HG03558 (cell line): ENCODE measurements around the gene CENPX.

ENCODE experiments used
- ATAC-seq: cut with Tn5 transposase; IDR thresholded peaks from one replicate; pipeline ENCODE4 v1.9.1; 2021; ENCODE audit warnings: moderate number of reproducible peaks; ENCODE audit not compliant: unreplicated experiment; ENCODE audit errors: extremely low read depth

CENPX gene

DNA sequence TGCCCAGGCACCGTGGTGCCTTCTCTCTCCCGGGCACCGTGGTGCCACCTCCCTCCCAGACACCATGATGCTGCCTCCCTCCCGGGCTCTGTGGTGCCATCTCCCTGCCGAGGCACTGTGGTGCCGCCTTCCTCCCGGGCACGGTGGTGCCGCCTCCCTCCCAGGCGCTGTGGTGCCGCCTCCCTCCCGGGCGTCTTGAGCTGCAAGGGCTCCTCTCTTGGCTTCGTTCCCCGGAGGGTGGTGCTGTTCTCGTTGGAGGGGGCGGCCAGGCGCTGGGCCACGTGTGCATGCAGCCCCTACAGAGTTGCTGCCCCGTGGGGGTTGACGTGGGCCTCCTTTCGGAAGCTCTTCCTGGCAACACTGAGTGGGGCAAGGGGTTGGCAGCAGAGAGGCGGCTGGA is 8.2 kb downstream of the CENPX start:
- ATAC-seq: no peak

DNA sequence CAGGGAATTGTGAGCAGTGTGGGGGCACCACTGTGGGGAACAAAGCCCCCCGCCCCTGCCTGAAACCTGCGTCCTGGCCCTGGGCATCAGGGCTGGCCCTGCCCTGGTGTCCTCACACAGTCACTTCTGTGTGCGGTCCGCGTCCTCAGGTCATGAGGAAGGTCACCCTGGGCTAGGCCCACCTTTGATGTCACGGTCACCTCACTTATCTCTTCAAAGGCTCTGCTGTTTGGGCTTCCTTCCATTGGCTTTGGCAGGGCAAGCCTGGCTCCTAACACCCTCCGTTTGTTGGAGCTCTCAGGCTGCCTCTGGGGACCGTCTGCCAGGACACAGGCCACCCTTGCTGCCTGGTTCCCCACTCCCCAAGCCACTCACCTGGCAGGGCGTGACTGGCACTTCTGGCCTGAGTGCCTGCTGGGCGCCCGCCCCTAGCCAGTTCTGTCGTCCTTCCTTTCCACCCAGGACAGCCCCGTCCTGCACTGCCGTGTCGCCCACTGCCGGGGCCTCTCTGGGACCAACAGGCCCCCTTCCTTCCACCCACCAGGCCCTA is 8.8 kb downstream of the CENPX start:
- no peak for ATAC-seq

DNA sequence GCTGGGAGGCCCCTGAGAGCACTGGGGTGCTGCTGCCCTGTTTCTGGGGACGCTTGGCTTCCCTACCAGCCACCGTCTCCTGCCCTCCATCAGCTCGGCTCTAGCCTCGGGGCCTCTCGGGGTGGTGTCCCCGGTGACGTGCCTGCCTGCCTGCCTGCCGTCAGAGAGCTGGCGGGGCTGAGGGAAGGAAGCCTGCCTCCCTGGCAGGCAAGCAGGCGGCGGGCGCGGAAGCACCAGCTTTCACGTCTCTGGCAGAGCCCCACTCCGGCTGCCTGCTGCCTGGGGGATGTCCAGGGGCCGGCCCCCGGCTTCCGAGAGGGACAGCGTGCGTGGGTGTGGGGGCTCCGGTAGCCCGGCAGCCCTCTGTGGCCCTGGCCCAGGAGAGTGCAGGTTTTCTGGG is 9.3 kb downstream of the CENPX start:
- no peak for ATAC-seq

DNA sequence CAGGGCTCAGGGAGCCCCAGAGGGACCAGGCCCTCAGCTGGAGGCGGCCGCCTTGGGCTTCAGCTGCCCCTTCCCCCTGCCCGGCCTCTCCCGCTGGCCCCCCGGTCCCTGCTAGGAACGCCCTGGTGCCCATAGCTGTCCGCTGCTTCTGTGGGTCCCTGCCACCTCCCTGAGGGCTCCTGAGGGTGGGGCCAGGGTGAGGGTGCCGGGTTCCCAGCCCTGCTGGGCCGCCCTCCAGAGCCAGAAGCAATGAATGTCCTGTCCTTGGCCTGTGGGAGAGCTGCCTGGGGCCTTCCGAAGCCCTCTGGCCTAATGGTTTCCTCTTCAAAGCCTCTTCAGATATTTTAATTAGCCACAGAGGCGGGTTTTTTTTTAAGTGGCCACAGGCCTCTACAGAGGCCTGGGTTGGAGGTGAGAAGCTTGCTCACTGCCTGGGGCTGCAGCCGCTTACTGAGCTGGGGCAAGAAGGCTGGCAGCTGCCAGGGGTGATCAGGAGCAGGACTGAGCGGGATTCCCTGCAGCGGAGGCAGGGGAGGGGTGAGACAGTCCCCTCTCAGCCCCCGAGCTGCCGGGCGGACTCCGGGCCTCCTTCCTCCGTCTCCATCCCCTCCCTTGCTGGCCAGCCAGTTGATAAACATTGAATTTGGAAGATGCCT is 9.9 kb downstream of the CENPX start:
- no peak for ATAC-seq

DNA sequence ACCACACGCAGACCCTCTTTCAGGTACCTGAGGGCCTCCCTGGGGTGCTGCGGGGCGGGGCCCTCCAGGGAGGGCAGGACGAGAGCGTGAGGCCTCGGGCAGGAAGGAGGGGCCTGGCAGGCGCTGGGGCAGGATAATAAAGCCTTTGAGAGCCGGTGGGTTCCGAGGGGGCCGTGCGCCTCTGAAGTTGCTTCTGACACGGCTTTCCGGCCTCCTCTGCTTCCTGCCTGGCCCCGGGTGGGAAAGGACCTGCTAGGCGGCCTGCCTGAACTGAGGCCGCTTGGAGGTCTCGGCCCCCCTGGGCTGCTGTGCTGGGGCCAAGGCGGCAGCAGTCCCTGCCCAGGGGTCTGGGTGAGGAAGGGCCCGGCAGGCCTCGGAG is 10.4 kb downstream of the CENPX start:
- no peak for ATAC-seq

DNA sequence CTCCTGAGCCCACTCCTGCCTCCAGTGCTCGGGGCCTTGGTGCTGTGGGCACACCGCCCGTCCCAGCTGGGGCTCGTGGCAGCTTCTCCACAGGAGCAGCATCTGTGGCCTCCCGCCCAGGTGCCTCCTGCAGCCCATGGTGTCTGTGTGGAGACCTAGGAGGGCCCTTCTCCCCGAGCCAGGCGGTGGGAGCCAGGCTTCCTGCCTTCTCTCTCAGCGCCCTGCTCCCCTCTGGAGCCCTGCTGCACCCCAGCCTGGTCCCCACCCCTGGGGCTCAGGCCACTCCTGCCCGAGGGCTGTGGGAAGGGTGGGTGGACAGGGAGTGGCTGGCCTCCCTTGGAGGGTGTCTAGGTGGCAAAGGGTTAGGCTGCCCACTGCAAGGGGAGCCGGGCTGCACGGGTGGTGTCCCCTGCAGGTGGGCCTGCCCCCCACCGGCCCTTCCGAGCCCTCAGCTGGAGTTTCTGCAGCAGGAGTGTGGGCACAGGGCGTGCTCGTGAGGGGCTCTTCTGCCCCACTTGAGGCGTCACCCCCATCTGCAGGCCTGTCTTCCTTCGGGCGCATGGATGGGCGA is 11.0 kb downstream of the CENPX start:
- ATAC-seq: no peak

DNA sequence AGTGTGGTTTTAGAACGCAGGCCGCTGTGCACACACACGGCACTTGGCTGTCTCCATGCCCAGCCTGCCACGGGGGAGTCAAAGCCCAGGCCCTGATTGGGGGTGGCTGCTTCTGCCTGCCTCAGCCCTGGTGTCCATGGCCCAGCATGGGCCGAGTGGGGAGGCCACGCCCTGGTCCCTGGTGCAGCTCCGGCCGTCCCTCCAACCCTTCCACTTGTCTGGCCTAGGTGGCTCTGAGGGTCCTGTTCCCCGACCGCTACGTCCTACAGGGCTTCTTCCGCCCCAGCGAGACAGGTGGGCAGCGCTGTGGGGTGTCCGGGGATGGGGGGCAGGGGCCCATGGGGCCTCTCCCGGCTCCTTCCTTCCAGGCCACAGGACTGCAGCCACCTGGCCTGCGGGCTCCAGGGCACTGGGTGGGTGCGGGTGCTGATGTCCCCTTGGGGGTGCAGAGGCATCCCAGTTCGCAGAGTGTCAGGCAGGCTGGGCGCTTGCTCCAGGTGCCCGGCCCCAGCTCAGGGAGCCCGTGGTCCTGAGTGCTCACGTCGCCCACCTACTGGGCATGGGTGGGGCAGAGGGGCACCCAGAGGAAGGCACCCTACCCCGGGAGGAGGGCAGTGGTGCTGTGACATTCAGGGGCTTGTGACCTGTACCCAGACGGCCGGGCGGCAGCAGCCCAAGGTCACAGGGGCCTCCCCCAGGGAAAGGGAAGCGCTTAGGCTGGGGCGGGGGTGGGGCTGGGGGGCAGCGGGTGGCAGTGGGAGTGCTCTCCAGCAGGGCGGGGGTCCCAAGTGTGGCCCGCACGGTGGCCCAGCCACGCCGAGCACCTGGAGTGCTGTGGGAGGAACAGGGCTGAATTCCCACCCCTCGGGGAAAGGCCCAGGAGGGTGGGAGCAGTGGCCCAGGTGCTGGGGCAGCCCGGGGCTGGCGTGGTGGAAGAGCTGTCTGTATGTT is 11.8 kb downstream of the CENPX start:
- ATAC-seq: no peak

DNA sequence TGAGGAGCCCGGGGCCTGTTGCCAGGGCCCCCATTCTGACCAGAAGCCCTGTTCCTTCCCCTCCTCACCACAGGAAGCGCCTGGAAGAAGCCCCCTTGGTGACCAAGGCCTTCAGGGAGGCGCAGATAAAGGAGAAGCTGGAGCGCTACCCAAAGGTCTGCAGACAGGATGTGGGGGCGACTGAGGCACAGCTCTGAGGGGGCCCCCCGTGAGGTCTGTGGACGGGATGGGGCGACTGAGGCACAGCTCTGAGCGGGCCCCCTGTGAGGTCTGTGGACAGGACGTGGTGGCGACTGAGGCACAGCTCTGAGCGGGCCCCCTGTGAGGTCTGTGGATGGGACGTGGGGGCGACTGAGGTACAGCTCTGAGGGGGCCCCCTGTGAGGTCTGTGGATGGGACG is 13.3 kb downstream of the CENPX start:
- ATAC-seq: no peak

DNA sequence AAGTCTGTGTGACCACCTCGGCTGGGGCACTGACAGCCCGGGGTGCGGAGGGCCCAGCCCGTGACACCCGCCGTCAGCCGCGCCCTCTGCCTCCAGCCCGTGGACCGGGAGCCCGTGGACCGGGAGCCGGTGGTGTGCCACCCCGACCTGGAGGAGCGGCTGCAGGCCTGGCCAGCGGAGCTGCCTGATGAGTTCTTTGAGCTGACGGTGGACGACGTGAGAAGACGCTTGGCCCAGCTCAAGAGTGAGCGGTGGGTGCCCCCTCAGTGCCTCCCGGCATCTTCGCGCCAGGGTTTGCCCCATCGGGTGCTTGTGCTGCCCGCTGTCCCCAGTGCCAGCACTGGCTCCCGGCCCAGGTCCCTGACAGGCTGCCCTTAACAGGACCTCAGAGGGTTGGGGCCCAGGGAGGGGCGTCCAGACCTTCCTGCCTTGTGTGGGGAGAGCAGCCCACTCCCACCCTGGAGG is 13.7 kb downstream of the CENPX start:
- ATAC-seq: no peak

DNA sequence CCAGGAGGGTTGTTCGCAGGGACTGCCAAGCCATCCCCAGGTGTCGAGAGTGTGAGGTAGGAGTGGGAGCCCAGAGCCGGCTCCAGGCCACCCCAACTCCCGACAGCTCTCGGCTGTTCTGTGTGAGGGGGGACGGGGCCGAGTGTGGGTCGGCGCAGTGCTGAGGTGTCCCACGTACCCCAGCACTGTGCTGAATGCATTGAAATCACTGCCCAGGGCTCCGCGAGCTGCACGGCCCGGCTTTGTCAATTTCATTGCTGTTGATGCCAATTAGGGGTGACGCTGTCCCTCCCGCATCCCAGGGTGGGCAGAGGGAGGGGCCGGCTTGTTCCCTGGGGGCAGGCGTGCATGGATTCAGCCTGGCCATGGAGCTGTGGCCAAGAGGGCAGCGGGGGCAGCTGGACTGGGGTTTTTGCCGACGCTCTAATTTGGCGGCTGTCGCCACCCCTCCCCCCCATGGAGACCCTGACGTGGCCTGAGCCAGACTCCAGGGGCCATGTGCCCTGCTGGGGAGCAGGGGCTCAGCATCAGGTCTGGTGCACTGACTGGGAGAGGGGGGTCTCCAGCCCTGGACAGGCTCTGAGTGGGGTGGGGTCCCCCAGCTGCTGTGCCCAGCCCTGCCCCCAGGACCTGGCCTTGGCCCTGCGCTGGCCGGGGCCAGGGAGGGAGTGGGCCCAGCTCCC is 14.3 kb downstream of the CENPX start:
- ATAC-seq: no peak

DNA sequence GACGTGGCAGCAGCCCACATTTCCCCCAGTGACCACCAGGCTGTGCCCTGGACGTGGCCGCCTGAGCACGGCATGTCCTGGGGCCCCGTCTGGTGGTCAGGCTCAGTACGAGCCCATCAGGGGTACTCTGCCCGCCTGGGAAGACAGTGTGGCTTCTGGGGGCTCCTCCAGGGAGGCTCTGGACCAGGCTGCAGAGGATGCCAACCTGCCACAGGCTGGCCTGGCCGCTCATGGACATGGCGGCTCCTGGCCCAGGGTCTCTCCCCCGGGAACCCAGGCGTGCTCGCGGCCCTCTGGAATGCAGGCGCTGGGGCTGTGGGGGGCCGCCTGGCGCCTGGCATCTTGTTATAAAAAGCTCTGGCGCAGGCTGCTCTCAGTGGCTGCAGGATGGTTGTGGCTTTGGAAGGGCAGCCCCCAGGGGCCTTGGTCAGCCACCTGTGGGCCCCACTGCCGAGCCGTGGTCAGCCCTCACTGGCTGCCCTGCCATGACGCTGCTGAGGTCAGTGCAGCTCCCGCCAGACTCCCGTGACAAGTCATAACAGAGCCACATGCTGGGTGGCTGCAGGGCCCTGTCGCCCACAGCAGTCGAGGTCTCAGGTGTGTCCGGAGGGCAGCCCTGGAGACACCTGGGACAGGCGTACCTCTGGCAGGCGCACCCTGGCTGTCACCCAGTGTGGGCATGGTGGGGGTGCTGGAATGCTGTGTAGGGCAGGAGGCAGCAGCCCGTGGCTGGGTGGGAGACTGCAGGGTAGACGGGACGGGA is 15.0 kb downstream of the CENPX start:
- ATAC-seq: no peak

DNA sequence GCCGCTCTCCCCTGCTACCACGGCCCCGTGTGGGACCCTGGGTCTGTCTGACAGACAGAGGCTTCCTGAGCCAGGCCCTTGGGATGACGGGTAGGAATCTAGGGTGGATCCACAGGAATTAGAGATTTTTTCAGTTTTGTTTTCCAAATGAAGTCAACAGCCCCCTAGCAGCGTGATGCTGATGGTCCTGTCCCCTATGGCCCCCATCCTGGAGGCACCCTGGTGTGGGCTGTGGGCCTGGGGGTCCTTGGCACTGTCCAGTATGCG is 15.5 kb downstream of the CENPX start:
- ATAC-seq: no peak

DNA sequence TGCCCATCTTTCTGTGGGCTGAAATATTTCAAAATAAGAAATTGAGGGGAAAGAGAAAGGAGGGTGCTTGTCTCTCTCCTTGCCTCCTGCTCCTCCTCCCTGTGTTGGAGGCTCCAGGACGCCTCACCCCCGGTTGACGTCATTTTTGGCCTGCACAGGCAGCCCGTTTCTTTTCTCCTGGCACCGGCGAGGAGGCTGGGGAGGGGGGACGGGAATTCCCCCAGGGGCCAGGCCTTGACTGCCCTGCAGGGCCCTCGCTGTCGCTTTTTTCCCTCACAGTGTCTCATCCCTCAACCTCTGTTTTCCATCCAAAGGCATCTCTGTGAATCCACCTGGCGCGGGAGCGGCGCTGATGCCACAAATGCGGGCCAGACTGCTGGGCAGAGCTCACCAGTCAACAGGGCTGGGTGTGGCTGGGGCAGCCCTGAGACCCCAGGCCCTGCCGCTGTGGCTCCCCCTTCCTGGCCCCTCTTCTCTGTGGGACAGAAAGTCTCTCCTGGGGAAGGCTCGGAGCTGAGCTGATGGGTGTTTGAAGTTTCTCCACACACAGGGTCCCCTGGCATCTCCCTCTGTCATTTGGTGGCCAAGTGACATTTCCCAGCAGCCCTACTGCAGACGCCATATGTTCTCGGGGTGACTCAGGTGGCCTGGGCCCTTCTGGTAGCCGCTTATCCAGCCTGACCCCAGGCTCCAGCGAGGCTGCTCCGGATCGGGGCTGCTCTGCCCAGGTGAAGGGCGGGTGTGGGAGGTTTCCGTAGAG is 16.0 kb downstream of the CENPX start:
- ATAC-seq: no peak

DNA sequence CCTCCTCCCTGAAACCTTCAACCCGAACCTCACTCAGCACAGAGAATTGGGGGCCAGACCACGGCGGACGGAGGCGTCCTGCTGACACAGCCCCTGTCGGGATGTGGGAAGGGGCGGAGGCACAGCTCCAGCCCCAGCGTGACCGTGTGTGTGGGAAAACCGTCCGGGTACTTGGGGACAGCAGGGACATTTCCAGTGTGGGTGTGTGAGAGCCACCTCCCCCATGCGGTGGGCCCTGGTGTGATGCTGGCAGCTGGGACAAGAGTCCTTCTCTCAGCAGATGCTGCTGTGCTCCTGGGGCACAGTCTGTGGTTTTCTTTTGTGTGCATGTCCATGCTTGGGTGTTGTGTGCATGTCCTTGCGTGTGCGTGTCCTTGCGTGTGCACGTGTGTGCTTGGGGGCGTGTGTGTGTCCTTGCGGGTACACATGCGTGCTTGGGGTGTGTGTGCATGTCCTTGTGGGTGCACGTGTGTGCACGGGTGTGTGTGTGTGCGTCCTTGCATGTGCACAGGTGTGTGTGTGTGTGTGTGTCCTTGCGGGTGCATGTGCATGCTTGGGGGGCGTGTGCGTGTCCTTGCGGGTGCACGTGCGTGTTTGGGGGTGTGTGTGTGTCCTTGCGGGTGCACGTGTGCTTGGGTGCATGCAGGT is 16.9 kb downstream of the CENPX start:
- ATAC-seq: no peak

DNA sequence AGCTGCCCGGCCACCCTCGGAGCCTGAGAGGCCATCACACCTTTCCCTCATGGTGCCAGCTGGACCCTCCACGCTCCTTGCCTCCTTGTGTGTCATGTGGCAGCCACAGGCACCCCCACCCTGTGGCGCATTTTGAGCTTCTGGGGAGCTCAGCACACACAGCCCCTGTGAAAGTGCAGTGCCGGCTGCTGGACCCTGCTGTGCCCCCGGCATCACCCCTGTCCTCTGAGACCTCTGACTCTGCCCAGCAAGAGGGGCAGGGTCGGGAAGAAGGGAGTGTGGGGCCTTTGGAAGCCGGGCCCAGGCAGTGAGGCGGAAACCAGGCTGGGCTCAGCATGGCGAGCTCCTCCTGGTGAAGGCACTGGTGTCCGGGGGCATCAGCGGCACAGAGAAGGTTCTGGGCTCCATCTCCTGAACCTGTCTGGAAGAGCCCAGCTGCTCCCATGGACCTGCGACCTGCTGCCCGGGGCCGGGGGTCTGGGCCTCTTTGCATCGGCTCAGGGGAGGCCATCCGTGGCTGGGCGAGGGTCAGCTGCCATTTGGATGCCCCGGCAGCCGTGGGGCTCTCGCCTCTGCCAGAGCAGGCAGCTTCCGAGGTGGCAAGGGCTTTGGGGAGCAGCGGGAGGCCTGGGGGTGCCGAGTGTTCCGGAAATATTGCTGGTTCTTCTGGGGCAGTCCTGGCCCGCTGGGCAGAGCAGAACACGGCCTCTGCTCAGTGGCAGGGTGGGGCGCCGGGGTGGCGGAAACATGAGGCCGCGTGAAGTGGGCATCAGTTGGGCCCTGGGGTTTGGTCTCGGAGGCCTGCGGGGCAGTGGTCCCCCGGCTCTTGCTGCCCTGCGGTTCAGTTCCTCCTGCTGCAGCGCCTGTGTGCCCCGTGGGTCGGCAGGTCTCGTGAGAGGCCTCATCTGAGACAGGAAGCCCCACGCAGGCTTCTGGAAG is 17.9 kb downstream of the CENPX start:
- no peak for ATAC-seq

DNA sequence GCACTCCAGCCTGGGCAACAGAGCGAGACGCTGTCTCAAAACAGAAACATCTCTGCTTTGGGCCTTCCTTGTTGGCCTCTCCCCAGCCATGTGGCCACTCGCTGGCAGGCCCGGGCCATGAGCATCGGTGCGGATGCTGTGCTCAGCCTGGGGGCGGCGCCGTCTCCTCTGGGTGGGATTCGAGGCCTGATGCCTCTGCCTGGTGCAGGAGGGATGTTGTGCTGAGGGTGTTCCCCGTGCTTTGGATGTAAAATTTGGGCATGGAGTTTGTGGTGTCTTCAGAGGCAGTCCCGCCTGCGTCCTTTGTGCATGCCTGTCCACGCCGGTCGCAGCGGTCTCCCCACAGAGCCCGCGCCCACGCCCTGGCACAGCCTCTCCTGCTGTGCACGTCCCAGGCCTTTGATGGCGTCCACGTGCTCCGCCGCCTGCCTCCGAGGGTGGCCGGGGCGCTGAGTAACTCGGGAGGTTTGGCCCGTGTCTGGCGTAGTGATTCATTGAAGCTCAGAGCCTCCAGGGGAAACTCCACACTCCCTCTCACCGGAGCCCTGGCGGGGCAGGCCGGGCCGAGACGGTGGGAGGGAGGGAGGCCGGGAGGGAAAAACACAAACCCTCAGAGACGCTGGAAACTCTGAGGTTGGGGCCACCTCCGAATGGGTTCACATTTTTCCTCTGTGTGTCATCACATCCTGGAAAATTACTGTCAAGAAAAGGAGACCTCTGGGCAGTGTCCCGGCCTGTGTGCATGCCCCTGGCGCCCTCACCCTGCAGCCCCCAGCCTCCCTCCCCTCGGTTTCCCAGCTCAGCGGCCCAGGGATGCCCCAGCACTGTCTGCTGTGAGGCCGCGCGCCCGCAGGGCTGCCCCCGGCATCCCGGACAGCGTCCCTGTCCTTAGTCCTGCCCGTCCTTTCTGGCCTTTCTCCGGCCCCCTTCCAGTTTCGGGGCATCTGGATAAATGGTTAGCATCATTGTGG is 19.0 kb downstream of the CENPX start:
- ATAC-seq: no peak
